GM19099 (cell line): ENCODE results near the gene CAMTA1.
A peak's percentile ranks its signal among the peaks of the same experiment; 100 is the strongest.

Experiments
- POLR2A ChIP-seq: IDR thresholded peaks from 3 replicates; pipeline ENCODE4 v1.6.1; 2011; ENCODE audit warnings: low read depth; ENCODE audit not compliant: insufficient read length; ENCODE audit errors: extremely low read depth

CAMTA1 gene

DNA sequence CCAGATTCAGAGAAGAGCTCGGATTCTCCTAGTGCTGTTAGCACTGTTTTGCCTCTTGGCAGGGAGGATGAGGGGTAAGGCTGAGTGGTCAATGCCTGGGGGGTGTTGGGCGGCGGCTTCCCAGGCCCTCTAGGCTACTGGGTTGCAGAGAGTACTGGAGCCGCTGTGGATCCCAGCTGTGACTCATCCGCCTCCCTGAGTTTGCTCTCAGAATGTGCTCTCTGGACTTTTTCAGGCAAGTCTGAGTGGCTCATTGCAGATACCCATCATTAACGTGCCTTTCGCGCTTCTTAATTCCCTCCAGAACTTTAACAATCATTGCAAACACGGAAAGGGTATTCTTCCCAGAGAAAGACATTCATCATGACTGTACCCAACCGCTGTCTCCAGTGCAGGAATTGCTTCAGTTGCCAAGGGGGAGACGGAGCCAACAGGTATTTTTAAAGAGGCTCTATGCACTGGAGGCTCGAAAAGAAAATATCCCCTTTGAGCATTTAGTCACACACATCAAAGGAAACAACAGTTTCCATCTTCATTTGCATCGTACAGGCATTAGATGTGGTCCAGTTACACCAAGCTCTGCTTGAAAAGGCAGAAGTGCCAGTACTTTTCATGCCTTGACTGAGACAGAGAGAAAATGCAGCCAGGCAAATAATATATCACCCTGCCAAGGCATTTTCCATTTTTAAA is 14.4 kb upstream of the CAMTA1 start:
- no peak for TF ChIP-seq POLR2A

DNA sequence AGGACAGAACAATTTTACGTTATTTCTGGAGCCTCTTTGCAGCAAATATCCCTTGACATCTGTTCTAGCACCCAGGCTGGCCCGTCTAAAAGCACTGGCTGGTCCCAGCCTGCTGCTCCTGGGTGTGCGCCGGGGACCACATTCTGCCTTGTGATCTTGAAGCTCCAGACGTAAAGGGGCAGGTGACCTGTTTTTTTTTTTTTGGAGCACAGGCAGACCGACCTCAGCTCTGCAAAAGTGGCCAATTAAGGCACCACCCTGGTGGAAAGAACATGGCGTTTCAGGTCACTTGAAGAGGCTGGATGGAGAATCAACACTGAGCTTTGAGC is 13.8 kb upstream of the CAMTA1 start:
- TF ChIP-seq POLR2A, result no peak

DNA sequence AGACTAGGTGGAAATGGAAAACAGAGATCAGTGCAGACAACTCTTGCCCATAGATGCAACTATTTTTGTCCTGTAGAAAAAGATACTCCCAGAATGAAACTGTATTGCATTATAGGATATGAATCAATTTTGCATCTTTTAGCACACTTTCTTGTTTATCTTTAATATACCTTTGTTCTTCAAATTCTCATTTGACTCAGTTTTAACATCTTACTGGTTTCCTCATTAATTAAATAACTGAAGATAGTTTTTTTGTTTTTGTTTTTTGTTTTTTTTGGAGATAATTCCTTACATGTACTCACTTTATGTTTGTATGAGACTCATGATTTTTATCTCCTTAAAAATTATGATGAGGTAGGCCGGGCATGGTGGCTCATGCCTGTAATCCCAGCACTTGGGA is 10.9 kb upstream of the CAMTA1 start:
- TF ChIP-seq POLR2A, result no peak

DNA sequence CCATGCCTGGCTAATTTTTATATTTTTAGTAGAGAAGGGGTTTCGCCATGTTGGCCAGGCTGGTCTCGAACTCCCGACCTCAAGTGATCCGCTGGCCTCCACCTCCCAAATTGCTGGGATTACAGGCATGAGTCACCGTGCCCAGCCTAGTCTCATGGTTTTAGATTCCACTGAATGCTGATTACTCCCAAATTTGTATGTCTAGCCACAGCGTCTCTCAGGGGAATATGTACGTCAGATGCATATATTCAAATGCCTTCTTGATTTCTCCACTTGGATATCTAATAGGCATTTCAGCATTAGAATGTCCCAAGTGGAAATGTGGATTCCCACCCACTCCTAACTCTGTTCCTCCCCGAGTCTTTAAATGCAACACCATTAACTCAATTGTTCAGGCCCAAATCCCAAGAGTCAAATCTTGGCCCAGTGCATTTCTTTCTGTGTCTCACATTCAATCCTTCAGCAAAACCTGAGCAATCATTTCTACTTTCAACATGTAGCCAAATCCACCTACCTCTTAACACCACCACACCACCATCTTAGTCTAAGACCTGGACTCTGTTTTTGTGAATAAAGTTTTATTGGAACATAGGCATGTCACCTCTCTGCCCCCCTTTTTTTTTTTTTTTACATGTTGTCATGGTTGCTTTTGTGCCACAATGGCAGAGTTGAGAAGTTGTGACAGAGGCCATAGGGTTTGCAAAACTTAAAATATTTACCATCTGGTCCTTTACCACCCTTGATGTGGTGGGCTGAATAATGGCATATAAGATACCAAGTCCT is 9.8 kb upstream of the CAMTA1 start:
- no peak for TF ChIP-seq POLR2A

GRCh38 chr1:6776389-6776788 is 8.9 kb upstream of the CAMTA1 start:
- TF ChIP-seq POLR2A, result no peak

DNA sequence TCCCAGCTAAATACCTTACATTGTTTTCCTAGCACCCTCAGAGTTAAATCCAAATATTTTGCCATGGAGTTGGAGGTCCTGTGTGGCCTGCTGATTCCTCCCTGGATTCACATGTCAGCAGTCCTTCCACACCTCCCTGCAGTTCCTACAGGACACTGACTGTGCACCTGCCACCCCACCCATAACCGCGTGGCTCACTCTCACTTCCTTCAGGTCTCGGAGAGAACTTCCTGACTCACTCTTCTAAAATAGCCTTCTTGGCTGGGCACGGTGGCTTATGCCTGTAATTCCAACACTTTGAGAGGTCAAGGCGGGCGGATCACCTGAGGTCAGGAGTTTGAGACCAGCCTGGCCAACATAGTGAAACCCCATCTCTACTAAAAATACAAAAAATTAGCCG is 8.4 kb upstream of the CAMTA1 start:
- no peak for TF ChIP-seq POLR2A

DNA sequence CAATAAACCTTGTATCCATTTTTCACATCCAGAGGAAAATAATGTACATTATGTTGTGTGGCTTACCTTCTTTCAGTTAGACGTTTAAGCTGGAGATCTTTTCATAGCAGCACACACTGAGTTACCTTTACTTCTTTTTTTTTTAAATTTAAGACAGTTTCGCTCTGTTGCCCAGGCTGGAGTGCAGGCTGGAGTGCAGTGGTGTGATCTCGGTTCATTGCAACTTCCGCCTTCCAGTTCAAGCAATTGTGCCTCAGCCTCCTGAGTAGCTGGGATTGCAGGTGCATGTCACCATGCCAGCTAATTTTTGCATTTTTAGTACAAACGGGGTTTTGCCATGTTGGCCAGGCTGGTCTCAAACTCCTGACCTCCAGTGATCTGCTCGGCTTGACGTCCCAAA is 7.4 kb upstream of the CAMTA1 start:
- TF ChIP-seq POLR2A, result no peak

DNA sequence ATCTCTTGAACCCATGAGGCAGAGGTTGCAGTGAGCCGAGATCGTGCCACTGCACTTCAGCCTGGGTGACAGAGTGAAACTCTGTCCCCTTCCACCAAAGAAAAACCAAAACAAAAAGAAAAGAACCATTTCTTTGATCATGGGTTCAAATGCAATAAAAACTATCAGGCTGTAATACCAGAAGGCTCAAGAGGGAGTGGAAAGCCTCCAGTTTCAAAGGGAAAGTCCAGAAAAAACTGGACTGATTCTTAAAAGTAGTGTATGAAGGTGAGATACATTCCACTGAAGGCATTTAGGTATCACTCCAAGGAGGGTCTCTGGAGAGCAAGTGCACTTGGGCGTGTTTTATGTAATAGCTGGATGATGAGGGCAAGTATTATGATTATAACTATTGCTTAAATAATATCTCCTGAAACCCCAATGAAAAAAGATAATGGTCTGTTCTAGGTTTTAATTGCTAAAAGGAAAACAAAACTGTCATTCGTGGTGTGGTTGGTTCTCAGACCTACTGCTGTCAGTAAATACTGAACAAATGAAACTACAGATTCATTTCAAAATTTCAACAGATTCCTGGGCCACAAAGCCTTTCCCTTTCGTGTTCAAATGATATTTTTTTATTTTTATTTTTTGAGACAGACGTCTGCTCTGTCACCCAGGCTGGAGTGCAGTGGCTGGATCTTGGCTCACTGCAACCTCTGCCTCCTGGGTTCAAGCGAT is 6.0 kb upstream of the CAMTA1 start:
- TF ChIP-seq POLR2A, result no peak

GRCh38 chr1:6782151-6782550 is 3.1 kb upstream of the CAMTA1 start:
- no peak for TF ChIP-seq POLR2A

DNA sequence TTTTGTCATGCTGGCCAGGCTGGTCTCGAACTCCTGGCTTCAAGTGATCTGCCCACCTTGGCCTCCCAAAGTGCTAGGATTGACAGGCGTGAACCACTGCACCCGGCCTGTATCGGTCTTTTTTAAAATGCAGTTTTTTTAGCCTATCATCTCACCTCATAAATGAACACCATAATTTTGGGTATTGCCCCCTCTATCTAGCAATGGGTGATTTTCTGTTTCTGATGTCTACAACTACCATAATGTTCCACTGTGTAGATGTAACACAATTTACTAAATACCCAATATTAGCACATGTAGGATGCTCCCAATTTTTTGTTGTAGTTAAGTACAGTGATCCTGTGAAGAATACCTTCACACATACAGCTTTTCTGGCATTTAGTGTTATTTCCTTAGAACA is 2.0 kb upstream of the CAMTA1 start:
- TF ChIP-seq POLR2A, result no peak

- peak; percentile 82 for TF ChIP-seq POLR2A
Measured at GRCh38 chr1:6783936-6784559, 1.2 kb upstream of the CAMTA1 start.

DNA sequence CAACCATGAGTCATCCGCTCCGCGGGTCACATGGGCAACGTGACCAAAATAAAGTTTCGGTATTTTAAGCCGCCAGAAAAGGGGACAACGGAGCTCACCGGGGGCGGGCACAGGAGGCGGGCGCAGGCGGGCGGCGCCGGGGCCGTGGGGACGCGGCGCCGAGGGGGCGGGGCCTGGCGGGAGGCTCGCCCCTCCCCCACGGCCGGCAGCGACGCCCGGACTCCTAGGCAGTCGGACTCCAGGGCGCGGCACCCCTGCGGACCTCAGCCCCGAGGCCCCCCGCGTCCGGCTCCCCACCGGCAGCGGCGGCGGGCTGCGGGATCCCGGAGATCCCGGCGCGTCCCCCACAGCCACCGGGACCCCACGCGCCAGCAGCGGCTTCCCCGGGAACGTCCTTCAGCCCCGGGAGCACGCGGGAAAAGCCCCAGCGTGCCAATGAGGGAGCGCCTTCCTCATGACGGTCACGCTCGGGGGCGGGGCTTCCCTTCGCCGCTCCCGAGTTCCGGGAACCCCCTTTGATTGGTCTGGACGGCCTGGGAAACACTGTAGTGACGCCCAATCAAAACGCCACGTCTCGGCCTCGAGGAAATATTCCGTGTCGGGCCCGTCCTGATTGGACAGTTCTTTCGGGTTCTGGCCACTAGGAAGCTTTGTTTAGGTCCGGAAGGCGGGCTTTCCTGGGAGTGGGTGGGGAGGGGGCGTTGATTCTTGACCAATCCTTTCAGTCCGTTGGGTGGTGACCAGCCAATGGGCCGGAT is 515 bp upstream of the CAMTA1 start:
- TF ChIP-seq POLR2A, result peak; percentile 74

GRCh38 chr1:6785728-6786505 is 663 bp downstream of the CAMTA1 start:
- TF ChIP-seq POLR2A, result no peak

DNA sequence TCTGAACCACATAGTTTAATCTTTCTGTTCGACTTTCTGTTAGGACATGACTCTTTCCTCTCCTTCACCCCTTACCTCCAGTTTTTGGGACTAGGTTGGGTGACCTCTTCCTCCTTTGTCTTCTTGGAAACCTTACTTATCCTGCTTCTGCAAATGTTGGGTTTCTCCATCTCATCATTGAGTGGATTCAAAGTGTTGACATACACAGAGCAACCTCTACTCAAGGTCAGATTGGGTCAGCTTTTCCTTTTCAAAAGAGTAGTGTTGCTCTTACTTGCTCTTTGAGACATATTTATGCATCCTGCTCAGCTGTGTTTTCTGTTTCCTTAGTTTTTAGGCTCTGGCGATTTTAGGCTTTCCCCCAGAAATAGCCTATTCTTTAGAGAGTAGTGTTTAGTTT is 3.7 kb downstream of the CAMTA1 start:
- no peak for TF ChIP-seq POLR2A

- TF ChIP-seq POLR2A, result no peak
Measured at GRCh38 chr1:6790146-6790545, 4.9 kb downstream of the CAMTA1 start.

GRCh38 chr1:6794164-6794563 is 8.9 kb downstream of the CAMTA1 start:
- no peak for TF ChIP-seq POLR2A
